ENCODE measurements around the gene EGFL8.
"Not testable (repeated sequence)": the region's sequence is repeated elsewhere in the genome, so short reads cannot be mapped to it uniquely, and the experiment has no call there.

EGFL8 gene

GRCh38 chr6:32181915-32182529 is 17.6 kb downstream of the EGFL8 start:
- H3K27me3 Mint-ChIP-seq: no peaks in the 10 kb centered on the region
- H3K27ac Mint-ChIP-seq: peak overlapping the region; percentile 77
- no peaks in the 10 kb centered on the region for H3K9me3 Mint-ChIP-seq (ENCODE audit: low read depth)
- no peak overlapping the region for H3K4me3 Mint-ChIP-seq
- H3K4me1 Mint-ChIP-seq (ENCODE audit: low read depth): peaks cover 56% of the 10 kb centered on the region
- peaks cover 8% of the 10 kb centered on the region for H3K36me3 Mint-ChIP-seq

DNA sequence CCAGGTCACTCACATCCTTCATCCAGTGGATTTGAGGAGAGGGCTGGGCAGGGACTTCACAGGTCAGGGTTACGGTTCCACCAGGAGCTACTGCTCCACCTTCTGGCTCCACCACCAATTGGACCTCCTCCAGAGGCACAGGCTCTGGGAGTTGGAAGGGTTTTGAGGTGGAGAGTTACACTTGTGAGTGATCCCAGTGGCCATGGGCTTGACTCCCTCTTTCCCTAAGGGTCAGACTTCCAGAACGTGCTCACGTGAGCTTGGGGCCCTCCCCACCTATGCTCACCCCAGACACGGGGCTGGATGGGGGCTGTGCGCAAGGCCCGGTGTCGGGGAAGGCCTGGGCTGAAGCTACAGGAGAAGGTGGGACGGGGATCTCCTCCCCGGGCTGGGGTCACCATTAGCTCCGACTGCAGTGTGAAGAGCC is 18.2 kb downstream of the EGFL8 start:
- Mint-ChIP-seq H3K36me3 (peaks cover 12% of the 10 kb centered on the region), H3K4me1 (ENCODE audit: low read depth) (peaks cover 56% of the 10 kb centered on the region), H3K27me3 (no peaks in the 10 kb centered on the region), H3K9me3 (ENCODE audit: low read depth) (no peaks in the 10 kb centered on the region), H3K27ac (peak overlapping the region; percentile 50), H3K4me3 (no peak overlapping the region)

DNA sequence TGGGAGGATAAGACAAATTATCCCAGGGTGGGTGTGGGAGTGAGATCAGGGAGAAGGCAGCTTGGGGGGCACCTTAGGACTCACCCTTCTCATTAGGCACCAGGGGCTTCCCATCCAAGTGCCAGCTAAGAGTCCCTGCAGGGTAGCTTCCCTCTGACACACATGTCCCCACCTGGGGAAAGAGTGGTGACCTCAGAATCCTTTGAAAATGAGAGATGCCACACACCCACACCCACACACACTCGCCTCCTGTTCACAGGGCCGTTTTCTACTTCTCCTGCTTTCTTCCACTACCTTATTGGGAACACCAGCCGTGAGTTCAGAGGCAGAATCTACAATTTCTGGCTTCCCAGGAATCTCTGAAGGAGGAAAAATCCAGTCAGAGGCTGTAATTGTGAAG is 18.6 kb downstream of the EGFL8 start:
- Mint-ChIP-seq H3K27ac (peak overlapping the region; percentile 50), H3K27me3 (no peaks in the 10 kb centered on the region), H3K9me3 (ENCODE audit: low read depth) (no peaks in the 10 kb centered on the region), H3K4me3 (no peak overlapping the region), H3K36me3 (peaks cover 13% of the 10 kb centered on the region), H3K4me1 (ENCODE audit: low read depth) (peaks cover 59% of the 10 kb centered on the region)

DNA sequence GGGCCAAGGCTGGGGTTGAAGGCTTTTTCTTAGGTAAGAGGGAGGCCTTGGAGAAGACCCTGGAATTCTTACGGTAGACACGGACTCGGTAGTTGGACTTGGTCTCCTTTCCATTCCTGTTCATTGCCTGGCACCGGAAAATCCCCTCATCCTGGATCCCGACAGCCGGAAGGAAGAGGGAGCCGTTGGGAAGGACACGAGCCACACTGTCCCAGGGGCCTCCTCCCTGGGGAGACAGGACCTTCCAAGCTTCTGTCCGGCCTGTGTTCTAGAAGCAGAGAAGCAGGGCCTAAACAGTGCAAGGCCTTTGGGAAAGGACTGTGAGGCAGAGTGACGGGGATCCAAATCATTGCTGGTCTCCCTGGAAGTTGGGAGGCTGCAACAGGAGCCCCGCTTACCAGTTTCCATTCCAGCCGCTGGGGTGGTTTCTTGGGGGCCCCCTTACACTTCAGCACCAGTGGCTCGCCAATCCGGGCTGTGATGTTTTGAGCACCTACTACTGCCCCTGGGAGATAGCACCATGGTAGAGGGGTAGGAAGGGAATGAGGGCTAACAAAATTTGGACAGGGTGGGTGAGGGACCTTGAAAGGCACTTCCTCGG is 19.2 kb downstream of the EGFL8 start:
- H3K4me1 Mint-ChIP-seq (ENCODE audit: low read depth): peaks cover 64% of the 10 kb centered on the region
- H3K9me3 Mint-ChIP-seq (ENCODE audit: low read depth): no peaks in the 10 kb centered on the region
- no peaks in the 10 kb centered on the region for H3K27me3 Mint-ChIP-seq
- no peak overlapping the region for H3K4me3 Mint-ChIP-seq
- peaks cover 13% of the 10 kb centered on the region for H3K36me3 Mint-ChIP-seq
- peak overlapping the region; percentile 46 for H3K27ac Mint-ChIP-seq

- H3K36me3 Mint-ChIP-seq: peaks cover 15% of the 10 kb centered on the region
- peak within 1 kb of the TSS; percentile 61 for H3K27ac Mint-ChIP-seq
- H3K9me3 Mint-ChIP-seq (ENCODE audit: low read depth): no peaks in the 10 kb centered on the region
- peaks cover 64% of the 10 kb centered on the region for H3K4me1 Mint-ChIP-seq (ENCODE audit: low read depth)
- H3K27me3 Mint-ChIP-seq: no peaks in the 10 kb centered on the region
- no peak within 1 kb of the TSS for H3K4me3 Mint-ChIP-seq
Observed at GRCh38 chr6:32184084-32184640, 19.8 kb downstream of the EGFL8 start, which contains the start of gene AGER. Gene AGER (minus strand): TSS chr6:32184253. CDS start chr6:32184222, 31 bp downstream.

- H3K36me3 Mint-ChIP-seq: peaks cover 13% of the 10 kb centered on the region
- peaks cover 52% of the 10 kb centered on the region for H3K4me1 Mint-ChIP-seq (ENCODE audit: low read depth)
- peak overlapping the region; percentile 94 for H3K27ac Mint-ChIP-seq
- peak overlapping the region; percentile 65 for H3K4me3 Mint-ChIP-seq
- H3K27me3 Mint-ChIP-seq; H3K9me3 Mint-ChIP-seq (ENCODE audit: low read depth): not testable (repeated sequence)
Observed at GRCh38 chr6:32185681-32186131, 21.3 kb downstream of the EGFL8 start.

- not testable (repeated sequence) for H3K9me3 Mint-ChIP-seq (ENCODE audit: low read depth); H3K27me3 Mint-ChIP-seq
- Mint-ChIP-seq H3K4me3 (peak overlapping the region; percentile 95), H3K27ac (peak overlapping the region; percentile 94), H3K36me3 (peaks cover 11% of the 10 kb centered on the region), H3K4me1 (ENCODE audit: low read depth) (peaks cover 54% of the 10 kb centered on the region)
Observed at GRCh38 chr6:32186151-32186840, 21.9 kb downstream of the EGFL8 start.

DNA sequence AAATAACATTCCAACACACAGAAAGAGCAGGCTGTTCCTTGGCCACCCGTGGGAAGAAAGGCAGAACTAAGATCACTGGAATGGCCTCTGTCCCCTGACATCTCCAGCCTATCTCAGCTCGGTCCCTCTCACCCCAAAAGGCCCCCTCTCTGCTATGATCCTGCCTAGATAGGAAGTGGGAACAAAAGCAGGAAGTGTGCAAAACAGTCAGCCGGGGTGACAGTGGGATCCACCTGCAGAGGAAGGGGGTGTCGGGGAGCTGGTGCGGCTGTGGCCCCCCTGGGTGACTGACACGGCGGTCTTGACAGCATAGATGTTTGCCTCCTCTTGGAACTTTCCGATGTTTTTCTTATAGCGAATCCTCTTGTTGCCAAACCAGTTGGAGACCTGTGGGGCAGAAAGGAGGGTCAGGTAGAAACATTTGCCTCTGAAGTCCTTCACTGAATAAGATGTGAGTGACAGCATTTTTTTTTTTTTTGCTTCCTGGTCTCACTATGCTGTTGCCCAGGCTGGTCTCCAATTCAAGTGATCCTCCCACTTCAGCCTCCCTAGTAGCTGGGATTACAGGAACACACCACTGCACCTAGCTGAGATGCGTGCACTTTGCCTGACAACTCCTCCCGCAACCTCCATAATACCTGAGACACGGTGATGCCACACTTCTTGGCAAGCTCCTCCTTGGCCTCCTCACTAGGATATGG is 22.8 kb downstream of the EGFL8 start:
- Mint-ChIP-seq H3K36me3 (peaks cover 11% of the 10 kb centered on the region), H3K9me3 (ENCODE audit: low read depth) (no peaks in the 10 kb centered on the region), H3K27me3 (no peaks in the 10 kb centered on the region), H3K4me1 (ENCODE audit: low read depth) (peaks cover 56% of the 10 kb centered on the region), H3K27ac (peak overlapping the region; percentile 94), H3K4me3 (peak overlapping the region; percentile 95)

DNA sequence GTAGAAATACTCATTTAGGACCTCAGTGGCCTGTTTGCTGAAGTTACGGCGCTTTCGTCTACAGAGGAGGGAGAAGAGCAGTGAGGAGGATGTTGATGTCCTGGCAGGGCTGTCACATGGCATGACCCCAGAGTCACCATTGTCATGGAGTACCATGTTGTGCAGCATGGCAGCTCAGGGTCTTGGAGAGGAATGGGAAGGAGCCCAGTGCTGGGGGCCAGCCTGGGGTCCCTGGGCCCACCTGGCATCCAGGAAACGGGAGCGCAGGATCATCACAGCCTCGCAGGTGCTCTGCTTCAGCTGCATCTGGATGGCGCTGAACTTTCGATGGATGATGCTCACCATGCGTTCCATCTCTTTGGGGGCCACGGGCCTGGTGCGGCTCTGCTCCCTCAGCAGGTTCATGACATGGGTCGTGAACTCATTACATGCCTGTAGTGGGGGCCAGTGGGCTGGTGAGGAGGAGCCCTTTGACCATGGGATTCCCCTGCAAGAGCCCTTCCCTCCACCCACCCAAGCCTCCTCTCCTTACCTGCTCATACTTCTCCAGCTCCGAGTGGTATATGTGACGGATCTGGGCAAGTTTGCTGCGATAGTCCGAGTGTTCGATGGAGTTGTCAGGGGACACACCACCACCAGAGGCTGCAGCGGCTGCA is 23.5 kb downstream of the EGFL8 start:
- H3K36me3 Mint-ChIP-seq: peaks cover 11% of the 10 kb centered on the region
- not testable (repeated sequence) for H3K9me3 Mint-ChIP-seq (ENCODE audit: low read depth); H3K27me3 Mint-ChIP-seq
- H3K27ac Mint-ChIP-seq: peak overlapping the region; percentile 94
- H3K4me3 Mint-ChIP-seq: peak overlapping the region; percentile 95
- peaks cover 56% of the 10 kb centered on the region for H3K4me1 Mint-ChIP-seq (ENCODE audit: low read depth)

- H3K36me3 Mint-ChIP-seq: peaks cover 11% of the 10 kb centered on the region
- H3K27me3 Mint-ChIP-seq: no peaks in the 10 kb centered on the region
Observed at GRCh38 chr6:32188381-32189068, 24.1 kb downstream of the EGFL8 start.

DNA sequence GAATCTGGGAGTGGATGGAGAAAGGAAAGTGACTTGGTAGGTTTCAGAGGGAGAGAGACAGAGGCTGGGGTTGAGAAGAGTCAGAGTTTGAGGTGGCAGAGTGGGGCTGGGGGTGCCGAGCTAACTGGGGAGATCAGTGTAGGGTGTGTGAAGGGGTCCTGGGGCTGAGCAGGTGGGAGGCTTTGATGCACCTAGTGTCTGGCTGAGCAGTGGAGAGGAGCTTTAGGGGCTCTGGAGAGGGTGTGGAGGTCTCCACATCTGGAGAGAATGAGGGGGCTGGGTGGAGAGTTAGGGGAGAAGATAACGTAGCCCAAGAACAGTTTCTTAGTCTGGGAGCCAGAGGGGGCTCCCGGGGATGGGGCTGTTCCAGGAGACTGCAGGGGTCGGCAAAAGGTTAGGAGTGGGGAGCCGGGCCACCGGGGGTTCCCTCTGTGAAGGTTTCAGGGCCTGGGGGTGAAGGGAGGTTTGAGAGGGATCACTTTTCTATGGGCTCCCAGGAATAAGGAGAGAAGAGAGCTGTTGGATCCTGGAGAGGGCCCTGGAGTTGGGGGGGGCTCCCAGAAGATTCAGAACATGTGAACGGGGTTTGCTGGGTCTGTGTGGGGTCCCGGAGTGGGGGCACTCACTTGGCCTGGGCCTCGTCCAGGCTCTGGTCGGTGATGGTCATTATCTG is 24.8 kb downstream of the EGFL8 start:
- Mint-ChIP-seq H3K36me3 (peaks cover 11% of the 10 kb centered on the region), H3K4me1 (ENCODE audit: low read depth) (peaks cover 68% of the 10 kb centered on the region), H3K9me3 (ENCODE audit: low read depth) (no peaks in the 10 kb centered on the region), H3K27me3 (no peaks in the 10 kb centered on the region), H3K4me3 (peak overlapping the region; percentile 95), H3K27ac (peak overlapping the region; percentile 94)

More at GRCh38 chr6:32188381-32189068, 24.1 kb downstream of the EGFL8 start:
- Mint-ChIP-seq H3K4me1 (ENCODE audit: low read depth) (peaks cover 62% of the 10 kb centered on the region), H3K9me3 (ENCODE audit: low read depth) (no peaks in the 10 kb centered on the region), H3K4me3 (peak overlapping the region; percentile 95), H3K27ac (peak overlapping the region; percentile 94)

- Mint-ChIP-seq H3K9me3 (ENCODE audit: low read depth) (no peaks in the 10 kb centered on the region), H3K4me1 (ENCODE audit: low read depth) (peaks cover 72% of the 10 kb centered on the region), H3K27ac (peak overlapping the region; percentile 94), H3K36me3 (peaks cover 11% of the 10 kb centered on the region), H3K4me3 (peak overlapping the region; percentile 95), H3K27me3 (no peaks in the 10 kb centered on the region)
Observed at GRCh38 chr6:32189742-32190053, 25.3 kb downstream of the EGFL8 start.

GRCh38 chr6:32190054-32190851 is 25.9 kb downstream of the EGFL8 start, which contains the start of gene PBX2:
Gene PBX2 (minus strand): TSS chr6:32190202. CDS start chr6:32189915, 287 bp downstream.
- H3K4me3 Mint-ChIP-seq: peak within 1 kb of the TSS; percentile 95
- peak within 1 kb of the TSS; percentile 97 for H3K27ac Mint-ChIP-seq
- no peaks in the 10 kb centered on the region for H3K27me3 Mint-ChIP-seq
- no peaks in the 10 kb centered on the region for H3K9me3 Mint-ChIP-seq (ENCODE audit: low read depth)
- peaks cover 11% of the 10 kb centered on the region for H3K36me3 Mint-ChIP-seq
- H3K4me1 Mint-ChIP-seq (ENCODE audit: low read depth): peaks cover 75% of the 10 kb centered on the region

Measured in activated naive CD8-positive, alpha-beta T cell (primary cell).